GM12875 (cell line): ENCODE data around the gene LRRC4B.
A peak's percentile ranks its signal among the peaks of the same experiment; 100 is the strongest.

Experiments used
- H3K4me3 ChIP-seq: one replicate; pipeline ENCODE4 v1.5.1; 2011; ENCODE audit warnings: low read depth, low read length, control low read depth
- CTCF ChIP-seq: IDR thresholded peaks from 2 replicates; pipeline ENCODE4 v1.5.1; 2011; ENCODE audit warnings: low read depth, mild to moderate bottlenecking, control low read depth, inconsistent platforms, low read length, moderate library complexity, borderline replicate concordance; ENCODE audit not compliant: insufficient read depth

LRRC4B gene

GRCh38 chr19:50482916-50483315 is 85.3 kb downstream of the LRRC4B start:
- TF ChIP-seq CTCF: no peak
- H3K4me3 ChIP-seq: no peak overlapping the region

GRCh38 chr19:50482271-50482855 is 85.9 kb downstream of the LRRC4B start:
- TF ChIP-seq CTCF: no peak
- no peak overlapping the region for H3K4me3 ChIP-seq

GRCh38 chr19:50481351-50482149 is 86.7 kb downstream of the LRRC4B start:
- TF ChIP-seq CTCF: no peak
- H3K4me3 ChIP-seq: no peak overlapping the region

- TF ChIP-seq CTCF: no peak
- no peak overlapping the region for H3K4me3 ChIP-seq
Observed at GRCh38 chr19:50480281-50481111, 87.7 kb downstream of the LRRC4B start.

GRCh38 chr19:50479761-50480251 is 88.4 kb downstream of the LRRC4B start:
- no peak overlapping the region for H3K4me3 ChIP-seq
- no peak for TF ChIP-seq CTCF

GRCh38 chr19:50478901-50479715 is 89.1 kb downstream of the LRRC4B start:
- no peak overlapping the region for H3K4me3 ChIP-seq
- peak; percentile 32; the same call in 1 of the 2 replicates for TF ChIP-seq CTCF
